Measurements from ENCODE around the gene JMJD8.

GRCh38 chr16:714558-715476 lies 30.7 kb upstream of the JMJD8 start, which contains the start of gene METRN:
- no peak for TF ChIP-seq CTCF (IDR thresholded peaks at IDR 0.05)
- TF ChIP-seq POLR2A (IDR thresholded peaks at IDR 0.05): no peak
- no peak for TF ChIP-seq EP300 (IDR thresholded peaks at IDR 0.05; ENCODE audit: low read depth)

Measured in transverse colon (tissue), 3 donors.